Astrocyte (in vitro differentiated cells and primary cell): ENCODE measurements around the gene MSH5.

Source experiments
- EZH2 ChIP-seq: IDR thresholded peaks from 2 replicates; pipeline ENCODE4 v1.6.1; 2012; ENCODE audit warnings: mild to moderate bottlenecking, low read length, inconsistent platforms; ENCODE audit not compliant: insufficient read depth
- TF ChIP-seq, protein P1 (sequence below): IDR thresholded peaks from 2 replicates; pipeline ENCODE4 v1.5.1; 2011; ENCODE audit warnings: low read depth, mild to moderate bottlenecking, inconsistent platforms, low read length, moderate library complexity; ENCODE audit not compliant: insufficient read depth

DNA sequence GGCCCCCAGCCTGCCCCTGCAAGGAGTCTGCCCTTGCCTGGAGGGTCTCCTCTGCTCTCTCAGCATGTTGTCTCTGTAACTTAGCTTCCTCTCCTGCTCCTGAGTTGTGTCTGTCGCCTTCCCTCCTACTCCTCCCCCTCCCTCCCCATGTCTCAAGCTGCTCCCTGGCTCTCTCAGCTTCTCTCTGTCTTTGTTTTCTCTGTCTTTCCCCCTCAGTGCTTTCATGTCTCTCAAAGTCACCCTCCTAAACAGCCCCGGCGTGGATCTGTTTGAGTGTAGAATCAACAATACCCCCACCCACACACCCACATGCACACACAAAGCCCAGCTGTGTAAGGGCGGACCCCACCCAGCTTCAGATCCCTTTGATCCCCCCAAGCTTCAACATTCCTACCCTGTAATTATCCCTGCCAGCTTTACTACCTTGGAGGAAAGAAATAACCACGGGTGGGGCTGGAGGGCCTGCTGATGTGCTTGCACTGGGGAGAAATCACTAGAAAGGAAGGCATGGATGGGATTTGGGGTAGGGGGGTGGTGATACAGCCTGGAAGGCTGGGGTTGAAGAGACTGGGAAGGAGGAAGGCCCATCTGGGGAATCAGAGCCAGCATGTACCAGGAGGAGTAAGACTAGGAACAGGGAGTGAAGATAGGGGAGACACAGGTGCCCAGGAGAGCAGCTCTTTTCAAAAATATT is 25.7 kb upstream of the MSH5 start:
- TF ChIP-seq, protein P1, sequence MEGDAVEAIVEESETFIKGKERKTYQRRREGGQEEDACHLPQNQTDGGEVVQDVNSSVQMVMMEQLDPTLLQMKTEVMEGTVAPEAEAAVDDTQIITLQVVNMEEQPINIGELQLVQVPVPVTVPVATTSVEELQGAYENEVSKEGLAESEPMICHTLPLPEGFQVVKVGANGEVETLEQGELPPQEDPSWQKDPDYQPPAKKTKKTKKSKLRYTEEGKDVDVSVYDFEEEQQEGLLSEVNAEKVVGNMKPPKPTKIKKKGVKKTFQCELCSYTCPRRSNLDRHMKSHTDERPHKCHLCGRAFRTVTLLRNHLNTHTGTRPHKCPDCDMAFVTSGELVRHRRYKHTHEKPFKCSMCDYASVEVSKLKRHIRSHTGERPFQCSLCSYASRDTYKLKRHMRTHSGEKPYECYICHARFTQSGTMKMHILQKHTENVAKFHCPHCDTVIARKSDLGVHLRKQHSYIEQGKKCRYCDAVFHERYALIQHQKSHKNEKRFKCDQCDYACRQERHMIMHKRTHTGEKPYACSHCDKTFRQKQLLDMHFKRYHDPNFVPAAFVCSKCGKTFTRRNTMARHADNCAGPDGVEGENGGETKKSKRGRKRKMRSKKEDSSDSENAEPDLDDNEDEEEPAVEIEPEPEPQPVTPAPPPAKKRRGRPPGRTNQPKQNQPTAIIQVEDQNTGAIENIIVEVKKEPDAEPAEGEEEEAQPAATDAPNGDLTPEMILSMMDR: no peak
- no peak for TF ChIP-seq EZH2
